ENCODE results near the gene WBP1. TPM values are rescaled to one million over a fixed set of nuclear protein-coding genes. Genes with fewer than 3 reads are reported as not detected.
A peak's percentile ranks its signal among the peaks of the same experiment; 100 is the strongest.

Gene WBP1
- total and polyA plus RNA-seq, 9 donors = 44.3 to 74.9 (median 66.4) TPM

GRCh38 chr2:74496997-74497776, 38.9 kb downstream of the WBP1 start:
- Histone ChIP-seq H3K4me3 (ENCODE audit: low read length) (peak overlapping the region; percentile 42), H3K27me3 (ENCODE audit: control insufficient read depth, insufficient read depth, low read length) (peaks cover 58% of the 10 kb centered on the region)
- peak; percentile 19 for DNase-seq

GRCh38 chr2:74497777-74498499, 39.7 kb downstream of the WBP1 start:
- peaks cover 66% of the 10 kb centered on the region for H3K27me3 ChIP-seq (ENCODE audit: control insufficient read depth, insufficient read depth, low read length)

More at GRCh38 chr2:74496997-74497776, 38.9 kb downstream of the WBP1 start:
- Histone ChIP-seq H3K4me1 (ENCODE audit: control insufficient read depth, insufficient read depth, low read length) (peaks cover 36% of the 10 kb centered on the region), H3K36me3 (ENCODE audit: control insufficient read depth, insufficient read depth, low read length) (peaks cover 27% of the 10 kb centered on the region), H3K9me3 (replicated peaks; ENCODE audit: control insufficient read depth, low read depth, low read length) (no peaks in the 10 kb centered on the region), H3K27ac (ENCODE audit: low read length) (no peak overlapping the region)
- WGBS (ENCODE audit: insufficient coverage) = 19% methylated on average over 13 of the region's 19 CpGs

GRCh38 chr2:74498500-74499266, 40.4 kb downstream of the WBP1 start:
- under 1% methylated on average over 37 of the region's 41 CpGs for WGBS (ENCODE audit: insufficient coverage)
- peak; percentile 25 for DNase-seq
- peaks cover 51% of the 10 kb centered on the region for H3K4me1 ChIP-seq (ENCODE audit: control insufficient read depth, insufficient read depth, low read length)

More at GRCh38 chr2:74497777-74498499, 39.7 kb downstream of the WBP1 start:
- WGBS (ENCODE audit: insufficient coverage) = 2% methylated on average over 60 of the region's 61 CpGs
- H3K4me3 ChIP-seq (ENCODE audit: low read length) = peak overlapping the region; percentile 42
- H3K36me3 ChIP-seq (ENCODE audit: control insufficient read depth, insufficient read depth, low read length) = peaks cover 19% of the 10 kb centered on the region
- no peak overlapping the region for H3K27ac ChIP-seq (ENCODE audit: low read length)
- peak; percentile 19 for DNase-seq
- peaks cover 44% of the 10 kb centered on the region for H3K4me1 ChIP-seq (ENCODE audit: control insufficient read depth, insufficient read depth, low read length)
- no peaks in the 10 kb centered on the region for H3K9me3 ChIP-seq (replicated peaks; ENCODE audit: control insufficient read depth, low read depth, low read length)

GRCh38 chr2:74499267-74499939, 41.2 kb downstream of the WBP1 start, which contains the start of gene LBX2:
LBX2 (minus strand) TSS chr2:74499603; CDS start chr2:74499537, 66 bp downstream.
- peaks cover 58% of the 10 kb centered on the region for H3K4me1 ChIP-seq (ENCODE audit: control insufficient read depth, insufficient read depth, low read length)
- peak within 1 kb of the TSS; percentile 42 for H3K4me3 ChIP-seq (ENCODE audit: low read length)
- H3K36me3 ChIP-seq (ENCODE audit: control insufficient read depth, insufficient read depth, low read length) = peaks cover 5% of the 10 kb centered on the region
- H3K27ac ChIP-seq (ENCODE audit: low read length) = no peak within 1 kb of the TSS
- under 1% methylated on average over 64 of the region's 65 CpGs for WGBS (ENCODE audit: insufficient coverage)
- H3K27me3 ChIP-seq (ENCODE audit: control insufficient read depth, insufficient read depth, low read length) = peaks cover 81% of the 10 kb centered on the region
- H3K9me3 ChIP-seq (replicated peaks; ENCODE audit: control insufficient read depth, low read depth, low read length) = no peaks in the 10 kb centered on the region
- peak; percentile 58 for DNase-seq

More at GRCh38 chr2:74498500-74499266, 40.4 kb downstream of the WBP1 start:
- no peaks in the 10 kb centered on the region for H3K9me3 ChIP-seq (replicated peaks; ENCODE audit: control insufficient read depth, low read depth, low read length)
- no peak overlapping the region for H3K27ac ChIP-seq (ENCODE audit: low read length)
- H3K27me3 ChIP-seq (ENCODE audit: control insufficient read depth, insufficient read depth, low read length) = peaks cover 73% of the 10 kb centered on the region
- H3K36me3 ChIP-seq (ENCODE audit: control insufficient read depth, insufficient read depth, low read length) = peaks cover 12% of the 10 kb centered on the region
- H3K4me3 ChIP-seq (ENCODE audit: low read length) = peak overlapping the region; percentile 42

- H3K4me3 ChIP-seq (ENCODE audit: low read length) = peak overlapping the region; percentile 42
- no peak for DNase-seq
- no peaks in the 10 kb centered on the region for H3K9me3 ChIP-seq (replicated peaks; ENCODE audit: control insufficient read depth, low read depth, low read length)
- WGBS (ENCODE audit: insufficient coverage) = 20% methylated on average over 9 of the region's 15 CpGs
- peaks cover 6% of the 10 kb centered on the region for H3K36me3 ChIP-seq (ENCODE audit: control insufficient read depth, insufficient read depth, low read length)
- H3K27ac ChIP-seq (ENCODE audit: low read length) = no peak overlapping the region
- peaks cover 60% of the 10 kb centered on the region for H3K4me1 ChIP-seq (ENCODE audit: control insufficient read depth, insufficient read depth, low read length)
- peaks cover 85% of the 10 kb centered on the region for H3K27me3 ChIP-seq (ENCODE audit: control insufficient read depth, insufficient read depth, low read length)
Observed at GRCh38 chr2:74499940-74500577, 41.8 kb downstream of the WBP1 start.

- Histone ChIP-seq H3K27ac (ENCODE audit: low read length) (no peak overlapping the region), H3K36me3 (ENCODE audit: control insufficient read depth, insufficient read depth, low read length) (peaks cover 8% of the 10 kb centered on the region), H3K9me3 (replicated peaks; ENCODE audit: control insufficient read depth, low read depth, low read length) (no peaks in the 10 kb centered on the region), H3K4me1 (ENCODE audit: control insufficient read depth, insufficient read depth, low read length) (peaks cover 61% of the 10 kb centered on the region), H3K4me3 (ENCODE audit: low read length) (no peak overlapping the region), H3K27me3 (ENCODE audit: control insufficient read depth, insufficient read depth, low read length) (peaks cover 85% of the 10 kb centered on the region)
- no peak for DNase-seq
Observed at GRCh38 chr2:74500578-74500946, 42.3 kb downstream of the WBP1 start.

GRCh38 chr2:74501335-74502071, 43.3 kb downstream of the WBP1 start:
- peak; percentile 57 for DNase-seq
- no peak overlapping the region for H3K4me3 ChIP-seq (ENCODE audit: low read length)
- no peaks in the 10 kb centered on the region for H3K9me3 ChIP-seq (replicated peaks; ENCODE audit: control insufficient read depth, low read depth, low read length)
- peaks cover 87% of the 10 kb centered on the region for H3K27me3 ChIP-seq (ENCODE audit: control insufficient read depth, insufficient read depth, low read length)
- peaks cover 69% of the 10 kb centered on the region for H3K4me1 ChIP-seq (ENCODE audit: control insufficient read depth, insufficient read depth, low read length)
- 39% methylated on average over 15 of the region's 18 CpGs for WGBS (ENCODE audit: insufficient coverage)
- H3K36me3 ChIP-seq (ENCODE audit: control insufficient read depth, insufficient read depth, low read length) = peaks cover 14% of the 10 kb centered on the region
- peak overlapping the region; percentile 80 for H3K27ac ChIP-seq (ENCODE audit: low read length)

GRCh38 chr2:74502147-74502719, 44.0 kb downstream of the WBP1 start:
- peaks cover 16% of the 10 kb centered on the region for H3K36me3 ChIP-seq (ENCODE audit: control insufficient read depth, insufficient read depth, low read length)
- H3K9me3 ChIP-seq (replicated peaks; ENCODE audit: control insufficient read depth, low read depth, low read length) = no peaks in the 10 kb centered on the region
- 11% methylated on average over 20 of the region's 32 CpGs for WGBS (ENCODE audit: insufficient coverage)
- H3K27ac ChIP-seq (ENCODE audit: low read length) = peak overlapping the region; percentile 80
- peaks cover 74% of the 10 kb centered on the region for H3K4me1 ChIP-seq (ENCODE audit: control insufficient read depth, insufficient read depth, low read length)
- peak overlapping the region; percentile 58 for H3K4me3 ChIP-seq (ENCODE audit: low read length)
- H3K27me3 ChIP-seq (ENCODE audit: control insufficient read depth, insufficient read depth, low read length) = peaks cover 82% of the 10 kb centered on the region
- DNase-seq = peak; percentile 47
